ENCODE measurements around the gene CHRM2.

Gene CHRM2

GRCh38 chr7:136964347-136964746 is 95.9 kb downstream of the CHRM2 start:
- FAIRE-seq: no peak

- no peak for FAIRE-seq
Measured at GRCh38 chr7:136966825-136967224, 98.4 kb downstream of the CHRM2 start.

DNA sequence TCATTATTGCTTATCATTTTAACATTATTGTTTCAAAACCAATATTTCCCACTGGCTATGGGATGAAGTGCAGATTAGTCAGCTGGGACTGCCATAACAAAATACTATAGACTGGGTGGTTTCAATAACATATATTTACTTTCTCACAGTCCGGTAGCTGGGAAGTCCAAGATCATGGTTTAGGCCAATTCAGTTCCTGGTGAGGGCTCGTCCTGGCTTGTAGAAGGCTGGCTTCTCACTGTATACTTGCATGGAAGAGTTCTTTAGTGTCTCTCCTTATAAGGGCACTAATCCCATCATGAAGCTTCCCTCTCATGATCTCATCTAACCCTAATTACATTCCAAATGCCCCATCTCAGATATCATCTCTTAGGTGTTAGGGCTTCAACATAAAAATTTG is 101.3 kb downstream of the CHRM2 start:
- FAIRE-seq: no peak

DNA sequence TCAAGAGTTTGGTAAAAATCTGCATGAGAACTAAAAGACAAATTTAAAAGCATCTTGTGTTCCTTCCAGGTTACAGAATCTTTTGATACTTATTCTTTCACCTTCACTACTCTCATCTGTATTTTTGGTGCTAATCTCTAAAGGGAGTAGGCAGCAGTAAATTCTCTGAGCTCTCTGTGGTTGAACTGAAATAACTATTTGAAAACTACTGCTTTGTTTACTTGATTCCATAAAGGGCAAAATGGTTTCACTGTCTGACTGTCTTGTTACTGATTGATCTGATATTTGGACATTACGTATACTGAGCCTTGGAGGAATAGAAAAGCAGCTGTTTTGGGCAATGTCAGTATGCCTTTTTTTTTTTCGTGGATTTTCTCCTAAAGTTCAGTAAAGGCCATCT is 103.3 kb downstream of the CHRM2 start:
- no peak for FAIRE-seq

GRCh38 chr7:136976504-136977251 is 108.2 kb downstream of the CHRM2 start:
- FAIRE-seq: no peak

- FAIRE-seq: no peak
Measured at GRCh38 chr7:136993377-136993776, 124.9 kb downstream of the CHRM2 start.

- no peak for FAIRE-seq
Measured at GRCh38 chr7:136997735-136998134, 129.3 kb downstream of the CHRM2 start.

GRCh38 chr7:136998495-136998894 is 130.0 kb downstream of the CHRM2 start:
- no peak for FAIRE-seq

DNA sequence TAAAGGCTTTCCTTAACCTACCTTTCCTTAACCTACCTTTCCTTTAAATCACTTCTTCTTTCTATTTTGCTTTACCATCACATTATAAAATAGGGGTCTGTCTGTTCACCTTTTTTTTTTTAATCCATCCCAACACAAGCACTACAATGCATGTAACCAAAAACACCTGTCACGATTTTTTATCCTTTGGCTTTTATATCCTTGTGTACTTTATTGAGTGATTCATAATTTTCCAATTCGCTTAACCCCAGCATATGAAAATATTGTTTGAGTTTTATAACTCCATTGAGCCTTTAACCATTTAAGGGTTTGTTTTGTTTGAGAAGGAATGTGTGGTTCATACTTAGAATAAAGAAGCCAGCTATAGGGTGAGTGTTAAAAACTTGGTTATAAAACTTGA is 132.2 kb downstream of the CHRM2 start:
- no peak for FAIRE-seq

GRCh38 chr7:137001041-137001440 is 132.6 kb downstream of the CHRM2 start:
- FAIRE-seq: no peak

GRCh38 chr7:137001478-137001877 is 133.0 kb downstream of the CHRM2 start:
- no peak for FAIRE-seq

DNA sequence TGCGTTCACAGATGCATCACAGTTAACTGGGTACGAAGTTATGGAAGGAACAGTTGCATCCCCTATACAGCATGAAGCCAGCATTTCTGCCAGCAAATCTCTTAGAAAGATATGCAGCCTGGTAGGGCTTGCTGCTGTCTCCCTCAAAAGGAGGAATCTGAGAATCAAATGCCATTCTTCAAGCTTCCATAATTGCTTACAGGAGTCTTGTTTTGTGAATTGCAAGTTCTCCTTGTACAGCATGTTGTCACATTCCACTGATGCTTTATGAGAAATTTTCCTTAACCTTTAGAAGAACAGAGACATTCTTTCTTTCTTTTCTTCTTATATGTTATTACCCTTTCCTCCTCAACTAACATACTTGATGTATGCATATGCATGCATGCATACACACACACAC is 134.6 kb downstream of the CHRM2 start:
- no peak for FAIRE-seq

- FAIRE-seq: no peak
Measured at GRCh38 chr7:137003566-137003965, 135.1 kb downstream of the CHRM2 start.

GRCh38 chr7:137005873-137006272 is 137.4 kb downstream of the CHRM2 start:
- FAIRE-seq: no peak

- no peak for FAIRE-seq
Measured at GRCh38 chr7:137006293-137006692, 137.8 kb downstream of the CHRM2 start.

- peak; percentile 97 for FAIRE-seq
Measured at GRCh38 chr7:137007001-137007694, 138.7 kb downstream of the CHRM2 start.

DNA sequence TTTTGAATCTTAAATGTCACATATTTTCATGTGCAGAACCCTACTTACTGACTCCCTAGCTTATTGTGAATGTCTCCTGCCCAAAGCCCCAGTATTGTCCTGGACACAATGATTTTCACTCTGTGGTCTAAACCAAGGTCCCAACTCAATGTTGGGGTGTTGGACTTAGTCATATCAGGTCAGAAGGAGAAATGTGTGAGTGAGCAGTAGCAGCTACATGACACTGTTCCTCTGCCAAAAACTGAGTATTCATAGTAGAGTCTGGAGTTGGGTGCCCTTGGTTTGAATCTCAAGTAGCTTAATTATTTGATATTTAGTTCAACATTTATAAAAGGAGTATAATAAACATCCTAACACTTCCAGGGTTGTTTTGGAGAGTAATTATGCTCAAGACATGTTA is 141.0 kb downstream of the CHRM2 start:
- FAIRE-seq: no peak

DNA sequence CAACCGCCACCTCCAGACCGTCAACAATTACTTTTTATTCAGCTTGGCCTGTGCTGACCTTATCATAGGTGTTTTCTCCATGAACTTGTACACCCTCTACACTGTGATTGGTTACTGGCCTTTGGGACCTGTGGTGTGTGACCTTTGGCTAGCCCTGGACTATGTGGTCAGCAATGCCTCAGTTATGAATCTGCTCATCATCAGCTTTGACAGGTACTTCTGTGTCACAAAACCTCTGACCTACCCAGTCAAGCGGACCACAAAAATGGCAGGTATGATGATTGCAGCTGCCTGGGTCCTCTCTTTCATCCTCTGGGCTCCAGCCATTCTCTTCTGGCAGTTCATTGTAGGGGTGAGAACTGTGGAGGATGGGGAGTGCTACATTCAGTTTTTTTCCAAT is 146.6 kb downstream of the CHRM2 start:
- no peak for FAIRE-seq

- FAIRE-seq: no peak
Measured at GRCh38 chr7:137017221-137017620, 148.8 kb downstream of the CHRM2 start.

GRCh38 chr7:137018468-137018867 is 150.0 kb downstream of the CHRM2 start:
- no peak for FAIRE-seq

DNA sequence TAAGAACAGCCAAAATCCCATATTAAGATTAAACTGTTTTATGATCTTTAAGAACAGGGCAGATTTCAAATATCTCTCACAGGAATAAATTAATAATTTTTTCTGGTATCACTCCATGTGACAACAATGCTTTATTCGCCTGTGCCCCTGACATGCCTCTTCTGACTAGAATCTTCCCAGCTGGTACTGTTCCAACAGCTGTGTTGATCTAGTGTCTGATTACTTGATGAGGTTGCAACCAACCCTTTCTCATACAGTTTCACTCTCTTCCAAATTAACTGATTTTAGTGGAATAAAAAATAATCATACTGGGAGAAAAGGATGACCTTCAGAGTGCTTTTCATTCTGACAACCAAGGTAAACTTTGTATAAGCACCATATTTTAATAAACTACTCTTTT is 151.9 kb downstream of the CHRM2 start:
- FAIRE-seq: no peak

GRCh38 chr7:137025469-137026175 is 157.2 kb downstream of the CHRM2 start:
- no peak for FAIRE-seq

GRCh38 chr7:137026176-137026500 is 157.7 kb downstream of the CHRM2 start:
- FAIRE-seq: no peak

DNA sequence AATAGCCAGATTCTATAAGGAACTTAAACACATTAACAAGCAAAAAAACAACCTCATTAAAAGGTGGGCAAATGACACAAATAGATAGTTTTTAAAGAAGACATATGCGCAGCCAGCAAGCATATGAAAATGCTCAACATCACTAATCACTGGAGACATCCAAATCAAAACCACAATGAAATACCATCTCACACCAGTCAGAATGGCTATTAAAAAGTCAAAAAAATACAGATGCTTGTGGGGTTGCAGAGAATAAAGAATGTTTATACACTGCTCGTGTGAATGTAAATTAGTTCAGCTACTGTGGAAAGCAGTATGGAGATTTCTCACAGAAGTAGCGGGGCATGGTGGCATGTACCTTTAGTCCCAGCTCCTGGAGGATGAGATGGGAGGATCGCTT is 164.0 kb downstream of the CHRM2 start:
- FAIRE-seq: no peak
